Hepatocyte (in vitro differentiated cells): ENCODE results near the gene ASB12. TPM values are rescaled to one million over a fixed set of nuclear protein-coding genes. Genes with fewer than 3 reads are reported as not detected.

ENCODE experiments used
- DNase-seq: peaks from one replicate; pipeline ENCODE4 v3.0.0-alpha.2; 2016; ENCODE audit warnings: low spot score
- H2AFZ ChIP-seq: fragments of 200-600 bp; sonication (generic); 2 replicates; pipeline ENCODE4 v1.6.0; 2016; ENCODE audit warnings: antibody characterized with exemption, mild to moderate bottlenecking
- H3K27ac ChIP-seq: fragments of 200-600 bp; sonication (generic); 2 replicates; pipeline ENCODE4 v1.5.1; 2016; ENCODE audit warnings: mild to moderate bottlenecking
- H3K27me3 ChIP-seq: fragments of 200-600 bp; sonication (generic); 2 replicates; pipeline ENCODE4 v1.6.1; 2016
- H3K36me3 ChIP-seq: fragments of 200-600 bp; sonication (generic); replicated peaks from 2 replicates; pipeline ENCODE4 v1.5.1; 2016; ENCODE audit warnings: low read depth; ENCODE audit not compliant: insufficient read depth
- H3K4me1 ChIP-seq: fragments of 200-600 bp; sonication (generic); 2 replicates; pipeline ENCODE4 v1.5.1; 2016; ENCODE audit warnings: mild to moderate bottlenecking, moderate library complexity; ENCODE audit not compliant: insufficient read depth
- H3K4me2 ChIP-seq: fragments of 200-600 bp; sonication (generic); 2 replicates; pipeline ENCODE4 v1.6.0; 2016
- H3K4me3 ChIP-seq: fragments of 200-600 bp; sonication (generic); 2 replicates; pipeline ENCODE4 v1.5.1; 2016; ENCODE audit warnings: mild to moderate bottlenecking
- H3K79me2 ChIP-seq: fragments of 200-600 bp; sonication (generic); 2 replicates; pipeline ENCODE4 v1.6.0; 2017; ENCODE audit warnings: mild to moderate bottlenecking
- H3K9me2 ChIP-seq: fragments of 200-600 bp; sonication (generic); replicated peaks from 2 replicates; pipeline ENCODE4 v1.6.0; 2017; ENCODE audit warnings: mild to moderate bottlenecking; ENCODE audit not compliant: insufficient read depth
- H3K9me3 ChIP-seq: fragments of 200-600 bp; sonication (generic); 2 replicates; pipeline ENCODE4 v1.5.1; 2016; ENCODE audit warnings: low read depth, mild to moderate bottlenecking
- H4K20me1 ChIP-seq: fragments of 200-600 bp; sonication (generic); 2 replicates; pipeline ENCODE4 v1.6.0; 2016; ENCODE audit warnings: mild to moderate bottlenecking; ENCODE audit not compliant: insufficient read depth, poor library complexity, severe bottlenecking
- CTCF ChIP-seq: fragments of 200-600 bp; sonication (generic); IDR thresholded peaks from 2 replicates; pipeline ENCODE4 v1.5.1; 2016; ENCODE audit warnings: antibody characterized with exemption, mild to moderate bottlenecking; ENCODE audit not compliant: poor library complexity
- EZH2 ChIP-seq: fragments of 200-600 bp; sonication (generic); IDR thresholded peaks from 2 replicates; pipeline ENCODE4 v1.6.1; 2016; ENCODE audit warnings: antibody characterized with exemption, mild to moderate bottlenecking, borderline replicate concordance
- EZH2phosphoT487 ChIP-seq: fragments of 200-600 bp; sonication (generic); IDR thresholded peaks from one replicate; pipeline ENCODE4 v1.6.1; 2018; ENCODE audit warnings: antibody characterized with exemption, mild to moderate bottlenecking, low read depth, moderate library complexity; ENCODE audit not compliant: unreplicated experiment, severe bottlenecking
- whole genome bisulfite sequencing: methylation state at CpG from one replicate; pipeline ENCODE4 v1.1.6; 2016; ENCODE audit warnings: low lambda C conversion rate; ENCODE audit errors: missing lambda C conversion rate; 5-methylcytosine and 5-hydroxymethylcytosine counted together
- polyA plus RNA-seq: library from polyadenylated mRNA; unstranded; fragments of >200 nt; fragmentation: Nextera tagmentation; extraction: Ambion mirVana; gene quantifications from 2 replicates; pipeline ENCODE4 v1.2.1, GENCODE V29; 2016
- total RNA-seq: library from RNA; depleted of rRNA; stranded (reverse); fragments of >200 nt; gene quantifications from 2 replicates; pipeline ENCODE4 v1.2.3, GENCODE V29; 2014

ASB12 gene
- total and polyA plus RNA-seq, 2 experiments from 2014 or later, result 0.48 TPM; not detected in 1

GRCh38 chrX:64205735-64206501 is 24.5 kb downstream of the ASB12 start:
- Histone ChIP-seq H3K4me3 (peak overlapping the region; percentile 61), H3K27me3 (no peaks in the 10 kb centered on the region), H3K4me1 (peaks cover 10% of the 10 kb centered on the region), H3K79me2 (peaks cover 5% of the 10 kb centered on the region), H3K9me2 (no peaks in the 10 kb centered on the region), H3K36me3 (no peaks in the 10 kb centered on the region), H3K4me2 (peak overlapping the region; percentile 89), H4K20me1 (no peaks in the 10 kb centered on the region), H3K27ac (peak overlapping the region; percentile 98), H3K9me3 (no peaks in the 10 kb centered on the region), H2AFZ (peak overlapping the region; percentile 87)
- DNase-seq, result peak; percentile 92
- peak; percentile 26 for TF ChIP-seq CTCF
- TF ChIP-seq EZH2phosphoT487, result no peak
- 41% methylated on average over 33 of the region's 45 CpGs for WGBS

GRCh38 chrX:64205441-64205734 is 25.0 kb downstream of the ASB12 start, which contains the start of gene AMER1:
AMER1 (minus strand) TSS chrX:64205708; CDS start chrX:64193286, 12,422 bp downstream.
- Histone ChIP-seq H3K27me3 (no peaks in the 10 kb centered on the region), H2AFZ (peak within 1 kb of the TSS; percentile 87), H3K4me1 (peaks cover 10% of the 10 kb centered on the region), H3K4me3 (peak within 1 kb of the TSS; percentile 61), H3K4me2 (peak within 1 kb of the TSS; percentile 89), H3K79me2 (peaks cover 7% of the 10 kb centered on the region), H4K20me1 (no peaks in the 10 kb centered on the region), H3K36me3 (no peaks in the 10 kb centered on the region), H3K27ac (peak within 1 kb of the TSS; percentile 98), H3K9me3 (no peaks in the 10 kb centered on the region), H3K9me2 (no peaks in the 10 kb centered on the region)
- TF ChIP-seq CTCF, result no peak
- no peak for TF ChIP-seq EZH2
- TF ChIP-seq EZH2phosphoT487, result no peak
- DNase-seq, result no peak
- 39% methylated on average over 28 of the region's 29 CpGs for WGBS

- H4K20me1 ChIP-seq, result no peaks in the 10 kb centered on the region
- H3K4me1 ChIP-seq, result peaks cover 10% of the 10 kb centered on the region
- WGBS, result 34% methylated on average over 30 of the region's 46 CpGs
- TF ChIP-seq CTCF, result no peak
- TF ChIP-seq EZH2phosphoT487, result no peak
- TF ChIP-seq EZH2, result no peak
- H3K79me2 ChIP-seq, result peaks cover 9% of the 10 kb centered on the region
- peak overlapping the region; percentile 98 for H3K27ac ChIP-seq
- no peaks in the 10 kb centered on the region for H3K9me3 ChIP-seq
- H2AFZ ChIP-seq, result peak overlapping the region; percentile 45
- H3K36me3 ChIP-seq, result no peaks in the 10 kb centered on the region
- H3K27me3 ChIP-seq, result no peaks in the 10 kb centered on the region
- peak; percentile 44 for DNase-seq
- H3K9me2 ChIP-seq, result no peaks in the 10 kb centered on the region
- H3K4me3 ChIP-seq, result peak overlapping the region; percentile 61
- H3K4me2 ChIP-seq, result peak overlapping the region; percentile 89
Observed at GRCh38 chrX:64204701-64205440, 25.5 kb downstream of the ASB12 start.
